Upper lobe of left lung (tissue), 4 donors: ENCODE data around the gene MAD1L1.

Experiments
- EP300 ChIP-seq, 4 donors: sonication (generic); formaldehyde crosslinking; IDR thresholded peaks; one replicate each; pipeline ENCODE4 v1.5.1; 2017; ENCODE audit warnings: antibody characterized with exemption in 4 of 4, control low read depth in 2 of 4
- POLR2A ChIP-seq, 4 donors: fragments of 450-650 bp; IDR thresholded peaks; one replicate each; pipeline ENCODE4 v1.5.1; 2016 to 2017; ENCODE audit warnings: antibody characterized with exemption in 4 of 4, mild to moderate bottlenecking in 2 of 4
- POLR2AphosphoS5 ChIP-seq, 2 donors: sonication (generic); formaldehyde crosslinking; IDR thresholded peaks; one replicate each; pipeline ENCODE4 v1.5.1; 2017; ENCODE audit warnings: antibody characterized with exemption in 2 of 2
- TF ChIP-seq, protein P1 (sequence below), 6 experiments: fragments of 450-650 bp in 4 of 6; fragments of 200-600 bp in 2 of 6; sonication (generic) in 2 of 6; IDR thresholded peaks; one replicate each; pipeline ENCODE4 v1.5.1; 2016 to 2019; ENCODE audit warnings: antibody characterized with exemption in 6 of 6

DNA sequence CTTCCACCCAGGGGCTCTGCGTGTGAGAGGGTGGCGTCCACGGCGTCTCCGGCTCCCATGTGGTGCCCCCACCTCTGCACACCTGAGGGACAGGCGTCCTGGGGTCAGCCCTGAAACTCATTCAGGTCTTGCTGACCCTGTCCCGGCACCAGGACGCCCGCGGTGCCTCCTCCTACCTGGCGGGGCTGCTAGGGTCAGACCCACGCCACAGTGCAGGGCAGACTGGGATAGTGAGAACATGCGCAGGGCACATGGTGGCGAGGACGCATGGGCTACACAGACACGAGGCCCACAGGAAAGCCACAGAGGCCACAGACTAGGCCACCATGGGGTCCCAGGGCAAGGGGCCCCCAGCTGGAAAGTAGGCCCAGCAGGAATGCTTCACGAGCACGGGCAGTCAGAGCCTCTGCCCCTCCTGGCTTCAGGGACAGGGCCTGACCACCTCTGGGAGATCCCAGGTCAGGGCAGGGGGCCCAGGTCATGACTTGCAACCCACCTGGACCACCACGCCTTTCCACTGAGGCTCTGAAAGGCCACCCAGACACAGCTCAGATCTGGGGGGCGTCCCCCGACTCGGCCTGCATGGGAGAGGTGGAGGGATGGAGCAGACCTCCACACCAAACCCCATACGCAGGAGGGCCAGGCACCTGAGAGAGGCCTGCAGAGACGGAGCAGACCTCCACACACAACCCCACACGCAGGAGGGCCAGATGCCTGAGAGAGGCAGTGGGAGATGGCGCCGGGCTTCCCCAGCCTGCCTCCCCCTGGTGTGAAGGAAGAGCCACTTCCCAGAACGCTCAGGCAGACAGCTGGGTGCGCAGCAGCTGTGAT, 374.1 kb downstream of the MAD1L1 start:
- TF ChIP-seq POLR2AphosphoS5 (IDR thresholded peaks at IDR 0.05) (no peak), EP300 (IDR thresholded peaks at IDR 0.05) (no peak), POLR2A (IDR thresholded peaks at IDR 0.05) (no peak)
- TF ChIP-seq, protein P1, sequence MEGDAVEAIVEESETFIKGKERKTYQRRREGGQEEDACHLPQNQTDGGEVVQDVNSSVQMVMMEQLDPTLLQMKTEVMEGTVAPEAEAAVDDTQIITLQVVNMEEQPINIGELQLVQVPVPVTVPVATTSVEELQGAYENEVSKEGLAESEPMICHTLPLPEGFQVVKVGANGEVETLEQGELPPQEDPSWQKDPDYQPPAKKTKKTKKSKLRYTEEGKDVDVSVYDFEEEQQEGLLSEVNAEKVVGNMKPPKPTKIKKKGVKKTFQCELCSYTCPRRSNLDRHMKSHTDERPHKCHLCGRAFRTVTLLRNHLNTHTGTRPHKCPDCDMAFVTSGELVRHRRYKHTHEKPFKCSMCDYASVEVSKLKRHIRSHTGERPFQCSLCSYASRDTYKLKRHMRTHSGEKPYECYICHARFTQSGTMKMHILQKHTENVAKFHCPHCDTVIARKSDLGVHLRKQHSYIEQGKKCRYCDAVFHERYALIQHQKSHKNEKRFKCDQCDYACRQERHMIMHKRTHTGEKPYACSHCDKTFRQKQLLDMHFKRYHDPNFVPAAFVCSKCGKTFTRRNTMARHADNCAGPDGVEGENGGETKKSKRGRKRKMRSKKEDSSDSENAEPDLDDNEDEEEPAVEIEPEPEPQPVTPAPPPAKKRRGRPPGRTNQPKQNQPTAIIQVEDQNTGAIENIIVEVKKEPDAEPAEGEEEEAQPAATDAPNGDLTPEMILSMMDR (IDR thresholded peaks at IDR 0.05) = no peak
